Right lobe of liver (tissue), 6 donors: ENCODE measurements around the gene JMJD6. TPM values are rescaled to one million over a fixed set of nuclear protein-coding genes. Genes with fewer than 3 reads are reported as not detected.

Source experiments
- ATAC-seq, 4 donors: fragments of 200-7000 bp; cut with Tn5 transposase; one replicate each; pipeline ENCODE4 v1.9.1; 2020; ENCODE audit warnings: mild to moderate bottlenecking in 4 of 4, moderate library complexity in 4 of 4
- DNase-seq, 3 donors: peaks; one replicate each; pipeline ENCODE4 v3.0.0-alpha.2; 2020
- H3K27ac ChIP-seq, 3 donors: fragments of 200-600 bp; one replicate each; pipeline ENCODE4 v1.8.0; 2022
- H3K27me3 ChIP-seq, 2 donors: fragments of 200-600 bp; one replicate each; pipeline ENCODE4 v1.8.0; 2022
- H3K36me3 ChIP-seq, 4 donors: fragments of 200-600 bp; sonication (generic) in 1 of 4; one replicate each; pipeline versions ENCODE4 v1.5.1 to v1.8.0; 2017 to 2022; ENCODE audit warnings: control low read depth in 1 of 4
- H3K4me1 ChIP-seq, 4 donors: fragments of 200-600 bp; sonication (generic) in 1 of 4; one replicate each; pipeline versions ENCODE4 v1.5.1 to v1.8.0; 2017 to 2022; ENCODE audit warnings: control low read depth in 1 of 4
- H3K4me3 ChIP-seq, 3 donors: fragments of 200-600 bp; one replicate each; pipeline ENCODE4 v1.8.0; 2022
- H3K9me3 ChIP-seq, 4 donors: fragments of 200-600 bp; sonication (generic) in 1 of 4; one replicate each; pipeline versions ENCODE4 v1.5.1 to v1.8.0; 2017 to 2022; ENCODE audit warnings: control low read depth in 1 of 4
- POLR2A ChIP-seq: fragments of 450-650 bp; IDR thresholded peaks from one replicate; pipeline ENCODE4 v1.6.1; 2017; ENCODE audit warnings: antibody characterized with exemption, mild to moderate bottlenecking
- WGBS: methylation state at CpG from one replicate; pipeline ENCODE4 v1.1.6; 2018; ENCODE audit warnings: low coverage, low lambda C conversion rate; ENCODE audit not compliant: insufficient coverage; ENCODE audit errors: missing lambda C conversion rate; 5-methylcytosine and 5-hydroxymethylcytosine counted together
- intact Hi-C, 2 donors: fragments of 100-400 bp; cut with DNase I; formaldehyde crosslinking; loops; one replicate each; pipeline versions ENCODE4 v1.11.2 to v1.14.1; 2022
- long read RNA-seq: library from polyadenylated mRNA; unstranded; transcript quantifications from one replicate; pipeline ENCODE4 v2.0.0, GENCODE V29; 2019
- total RNA-seq, 6 experiments: library from RNA; depleted of rRNA in 2 of 6; stranded (reverse); fragments of >200 nt in 2 of 6; fragmentation: NEBNext Ultra II Directional in 3 of 6; extraction: Animal tissue kit (Norgen Biotek cat#: 25700) in 3 of 6; gene quantifications; one replicate each; pipeline versions ENCODE4 v1.1.0 to v1.2.4, GENCODE V29; 2016 to 2023
- TF ChIP-seq, protein P1 (sequence below), 4 donors: fragments of 200-600 bp in 3 of 4; fragments of 450-650 bp in 1 of 4; IDR thresholded peaks; one replicate each; pipeline versions ENCODE4 v1.5.1 to v1.8.0; 2016 to 2022; ENCODE audit warnings: antibody characterized with exemption in 4 of 4, mild to moderate bottlenecking in 2 of 4
- donor health status: DM: no; HTN: yes; CAD: no.
- donor health status: DM: no; HTN: no; CAD: no.
- donor health status: DM: no; HTN: no; CAD: no.
- donor health status: DM: no; HTN: yes; CAD: no.
- donor health status: DM: no; HTN: yes; CAD: no.

Gene JMJD6
- total RNA-seq = 10 to 100 TPM in 5 of 6 experiments, 1 to 10 TPM in 1; 10.0 to 15.8 (median 11.1) TPM
- long read RNA-seq, partial matches to known transcripts = 0 of 3 reads
- long read RNA-seq, other reads (novel, unspliced or antisense) = 0 of 3 reads

DNA sequence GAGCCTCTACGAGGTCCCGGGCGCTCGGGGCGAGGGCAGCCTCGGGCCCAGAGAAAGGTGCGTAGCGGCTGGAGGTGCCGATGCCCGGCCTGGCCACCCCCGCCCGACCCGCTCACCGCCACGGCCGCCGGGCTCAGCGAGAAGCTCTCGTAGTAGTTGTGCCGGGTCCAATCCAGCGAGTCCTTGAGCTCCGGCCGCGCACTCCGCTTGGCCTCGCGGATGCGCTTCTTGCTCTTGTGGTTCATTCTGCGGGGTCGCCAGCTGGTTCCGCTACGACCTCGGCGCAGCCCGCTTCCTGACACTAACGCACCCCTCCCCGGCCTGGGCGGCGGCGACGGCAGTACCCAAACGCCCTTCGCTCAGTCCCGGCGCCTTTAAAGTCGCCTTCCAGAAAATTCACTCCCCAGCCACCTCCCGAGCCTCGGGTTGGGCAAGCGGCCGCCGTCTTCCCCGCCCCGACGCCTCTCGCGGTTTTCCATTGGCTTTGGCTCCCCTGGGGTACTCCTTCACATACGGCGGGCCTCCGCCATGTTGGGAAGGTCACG lies at the start of gene JMJD6:
Gene JMJD6, minus strand, starts transcription at position 376 of the 545 bp plus-strand sequence. Its CDS starts 131 bp downstream, at position 245.
- ATAC-seq = peak; percentile 87 to 95 (median 90)
- intact Hi-C loops = no loop called here
- Histone ChIP-seq H3K27me3 (no peaks in the 10 kb centered on the region), H3K27ac (peak within 1 kb of the TSS; percentile 98 to 99 (median 99)), H3K4me1 (peaks cover 0 to 18% (median 9%) of the 10 kb centered on the region in 4 donors), H3K36me3 (peaks cover 4 to 42% (median 22%) of the 10 kb centered on the region in 4 donors), H3K9me3 (no peaks in the 10 kb centered on the region), H3K4me3 (peak within 1 kb of the TSS; percentile 92 to 100 (median 93))
- DNase-seq = peak; percentile 97 to 99 (median 98)
- peak; percentile 95 for TF ChIP-seq POLR2A
- TF ChIP-seq, protein P1, sequence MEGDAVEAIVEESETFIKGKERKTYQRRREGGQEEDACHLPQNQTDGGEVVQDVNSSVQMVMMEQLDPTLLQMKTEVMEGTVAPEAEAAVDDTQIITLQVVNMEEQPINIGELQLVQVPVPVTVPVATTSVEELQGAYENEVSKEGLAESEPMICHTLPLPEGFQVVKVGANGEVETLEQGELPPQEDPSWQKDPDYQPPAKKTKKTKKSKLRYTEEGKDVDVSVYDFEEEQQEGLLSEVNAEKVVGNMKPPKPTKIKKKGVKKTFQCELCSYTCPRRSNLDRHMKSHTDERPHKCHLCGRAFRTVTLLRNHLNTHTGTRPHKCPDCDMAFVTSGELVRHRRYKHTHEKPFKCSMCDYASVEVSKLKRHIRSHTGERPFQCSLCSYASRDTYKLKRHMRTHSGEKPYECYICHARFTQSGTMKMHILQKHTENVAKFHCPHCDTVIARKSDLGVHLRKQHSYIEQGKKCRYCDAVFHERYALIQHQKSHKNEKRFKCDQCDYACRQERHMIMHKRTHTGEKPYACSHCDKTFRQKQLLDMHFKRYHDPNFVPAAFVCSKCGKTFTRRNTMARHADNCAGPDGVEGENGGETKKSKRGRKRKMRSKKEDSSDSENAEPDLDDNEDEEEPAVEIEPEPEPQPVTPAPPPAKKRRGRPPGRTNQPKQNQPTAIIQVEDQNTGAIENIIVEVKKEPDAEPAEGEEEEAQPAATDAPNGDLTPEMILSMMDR (IDR thresholded peaks at IDR 0.05) = no peak
- 0% methylated on average over 7 of the region's 60 CpGs for WGBS

DNA sequence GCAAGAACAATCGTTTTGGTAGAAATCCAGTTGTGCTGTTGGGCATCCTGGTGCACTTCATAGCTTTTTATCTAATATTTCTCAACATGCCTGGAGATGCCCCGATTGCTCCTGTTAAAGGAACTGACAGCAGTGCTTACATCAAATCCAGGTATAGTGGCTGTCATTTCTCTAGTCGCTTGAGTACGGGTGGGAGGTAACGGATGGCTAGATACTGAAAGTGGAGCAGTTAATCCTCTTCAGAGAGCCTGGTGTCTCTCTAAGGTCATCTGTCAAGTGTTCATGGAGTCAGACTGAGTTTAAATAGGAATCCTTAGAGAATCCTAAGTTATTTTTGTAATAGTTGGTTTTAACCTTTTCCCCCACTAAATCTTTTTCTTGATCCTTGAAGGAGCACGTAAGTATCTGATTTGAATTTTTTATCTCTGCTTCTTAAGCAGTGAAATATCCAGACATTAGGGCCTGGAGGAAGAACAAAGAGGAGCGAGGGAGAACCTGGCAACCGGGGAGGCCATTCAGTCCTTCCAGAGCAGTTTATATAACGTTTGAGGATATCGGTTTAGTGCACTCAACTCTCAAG lies 48.7 kb upstream of the JMJD6 start:
- DNase-seq (no peak), ATAC-seq (no peak)
- intact Hi-C loops = no loop called here
- Histone ChIP-seq H3K27ac (no peak overlapping the region), H3K27me3 (no peaks in the 10 kb centered on the region), H3K9me3 (no peaks in the 10 kb centered on the region), H3K4me3 (no peak overlapping the region), H3K4me1 (no peaks in the 10 kb centered on the region), H3K36me3 (peaks cover 0 to 48% (median 7%) of the 10 kb centered on the region in 4 donors)
- 96% methylated on average over 10 of the region's 10 CpGs for WGBS
- TF ChIP-seq POLR2A = no peak
- TF ChIP-seq, protein P1 (IDR thresholded peaks at IDR 0.05) = no peak

DNA sequence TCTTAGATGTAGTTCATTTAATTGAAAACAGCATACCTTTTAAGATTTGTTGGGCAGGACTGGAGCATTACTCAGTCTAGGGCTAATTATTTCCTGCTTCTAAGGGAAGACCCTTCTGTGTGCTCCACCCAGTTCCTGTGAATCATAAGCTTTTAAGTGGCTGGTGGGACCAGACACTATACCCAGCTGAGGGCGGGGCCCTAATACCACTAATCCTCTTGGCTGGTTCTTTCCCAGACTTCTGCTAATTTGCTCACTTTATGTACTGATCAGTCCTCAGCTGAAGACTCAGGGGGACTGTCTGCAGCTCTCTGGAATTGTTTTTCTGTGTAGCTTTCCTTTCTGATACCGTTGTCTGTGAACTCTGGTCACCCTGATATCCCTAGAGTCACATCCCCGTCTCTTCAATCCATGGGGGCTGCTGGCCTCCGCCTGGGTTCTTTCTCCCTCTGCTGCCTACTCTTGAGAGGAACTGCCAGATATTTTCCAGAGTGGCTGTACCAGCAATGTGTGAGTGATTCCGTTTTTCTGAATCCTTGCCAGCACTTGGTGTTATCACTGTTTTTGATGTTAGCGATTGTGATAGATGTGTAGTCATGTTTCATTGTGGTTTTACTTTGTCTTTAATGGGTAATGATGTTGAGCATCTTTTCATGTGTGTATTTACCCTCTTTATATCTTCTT lies 46.6 kb upstream of the JMJD6 start:
- WGBS = 50% methylated on average over 4 of the region's 6 CpGs
- DNase-seq (no peak), ATAC-seq (peak; percentile 29 to 66 (median 40))
- Histone ChIP-seq H3K27me3 (no peaks in the 10 kb centered on the region), H3K27ac (no peak overlapping the region), H3K4me1 (no peaks in the 10 kb centered on the region), H3K4me3 (no peak overlapping the region), H3K9me3 (no peaks in the 10 kb centered on the region), H3K36me3 (peaks cover 0 to 42% (median 7%) of the 10 kb centered on the region in 4 donors)
- TF ChIP-seq POLR2A = no peak
- TF ChIP-seq, protein P1 (IDR thresholded peaks at IDR 0.05) = no peak
- intact Hi-C loops = no loop called here

DNA sequence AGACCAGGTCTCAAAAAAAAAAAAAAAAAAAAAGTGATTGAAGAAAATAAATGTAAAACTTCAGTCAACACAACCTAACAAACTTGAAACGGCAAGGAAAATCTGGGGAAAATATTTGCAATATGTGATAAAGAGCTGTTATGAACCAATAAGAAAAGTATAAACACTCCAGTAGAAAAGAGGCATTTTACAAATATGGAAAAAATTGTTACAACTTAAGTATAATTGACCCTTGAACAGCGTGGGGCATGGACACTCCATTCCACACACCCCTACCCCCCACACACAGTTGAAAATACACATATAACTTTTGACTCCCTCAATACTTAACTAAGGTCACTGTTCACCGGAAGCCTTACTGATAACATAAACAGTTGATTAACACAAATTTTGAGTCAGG lies 32.2 kb upstream of the JMJD6 start:
- ATAC-seq (no peak), DNase-seq (no peak)
- WGBS = 96% methylated on average over 3 of the region's 3 CpGs
- H3K36me3 ChIP-seq = peaks cover 0 to 11% (median 5%) of the 10 kb centered on the region in 4 donors
- no peak overlapping the region for H3K27ac ChIP-seq
- no peaks in the 10 kb centered on the region for H3K27me3 ChIP-seq
- no peaks in the 10 kb centered on the region for H3K9me3 ChIP-seq
- H3K4me3 ChIP-seq = no peak overlapping the region
- TF ChIP-seq POLR2A = no peak
- TF ChIP-seq, protein P1 (IDR thresholded peaks at IDR 0.05) = no peak
- no peaks in the 10 kb centered on the region for H3K4me1 ChIP-seq
- intact Hi-C loops = no loop called here
